ENCODE measurements around the gene TPM2.
"Not testable (repeated sequence)": the region's sequence is repeated elsewhere in the genome, so short reads cannot be mapped to it uniquely, and the experiment has no call there.

TPM2 gene

DNA sequence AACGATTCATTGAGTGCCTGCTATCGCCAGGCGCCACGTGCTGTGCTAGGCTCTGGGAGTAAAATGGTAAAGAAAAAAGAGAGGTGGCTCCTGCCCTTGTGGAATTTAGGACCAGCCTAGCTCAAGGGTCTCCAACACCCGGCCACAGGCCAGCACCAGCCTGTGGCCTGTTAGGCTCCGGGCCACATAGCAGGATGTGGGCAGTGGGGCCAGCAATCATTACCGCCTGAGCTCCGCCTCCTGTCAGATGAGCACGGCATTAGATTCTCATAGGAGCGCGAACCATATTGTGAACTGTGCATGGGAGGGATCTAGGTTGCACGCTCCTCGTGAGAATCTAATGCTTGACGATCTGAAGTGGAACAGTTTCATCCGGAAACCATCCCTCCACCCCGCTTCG is 33.4 kb downstream of the TPM2 start:
- DNase-seq (ENCODE audit: low read depth) = no peak

DNA sequence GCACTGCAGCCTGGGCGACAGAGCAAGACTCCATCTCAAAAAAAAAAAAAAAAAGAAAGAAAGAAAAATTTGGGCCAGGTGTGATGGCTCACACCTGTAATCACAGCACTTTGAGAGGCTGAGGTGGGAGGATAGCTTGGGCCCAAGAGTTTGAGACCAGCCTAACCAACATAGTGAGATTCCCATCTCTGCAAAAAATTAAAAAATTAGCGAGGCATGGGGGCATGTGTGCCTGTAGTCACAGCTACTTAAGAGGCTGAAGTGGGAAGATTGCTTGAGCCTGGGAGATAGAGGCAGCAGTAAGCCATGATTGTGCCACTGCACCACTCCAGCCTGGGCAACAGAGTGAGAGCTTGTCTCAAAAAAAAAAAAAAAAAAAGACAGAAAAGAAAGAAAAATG is 36.1 kb downstream of the TPM2 start:
- DNase-seq (ENCODE audit: low read depth) = no peak

DNA sequence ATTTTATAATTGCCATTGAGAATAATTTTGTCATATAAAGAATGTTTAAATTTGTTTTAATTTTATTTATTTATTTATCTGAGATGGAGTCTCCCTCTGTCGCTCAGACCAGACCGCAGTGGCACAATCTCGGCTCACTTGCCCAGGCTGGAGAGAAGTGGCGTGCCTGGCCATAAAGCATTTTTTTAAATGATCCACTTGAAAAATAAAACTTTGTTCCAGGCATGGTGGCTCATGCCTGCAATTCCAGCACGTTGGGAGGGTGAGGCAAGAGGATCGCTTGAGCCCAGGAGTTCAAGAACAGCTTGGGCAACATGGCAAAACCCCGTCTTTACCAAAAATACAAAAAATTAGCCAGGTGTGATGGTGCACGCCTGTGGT is 36.9 kb downstream of the TPM2 start:
- DNase-seq (ENCODE audit: low read depth) = no peak

DNA sequence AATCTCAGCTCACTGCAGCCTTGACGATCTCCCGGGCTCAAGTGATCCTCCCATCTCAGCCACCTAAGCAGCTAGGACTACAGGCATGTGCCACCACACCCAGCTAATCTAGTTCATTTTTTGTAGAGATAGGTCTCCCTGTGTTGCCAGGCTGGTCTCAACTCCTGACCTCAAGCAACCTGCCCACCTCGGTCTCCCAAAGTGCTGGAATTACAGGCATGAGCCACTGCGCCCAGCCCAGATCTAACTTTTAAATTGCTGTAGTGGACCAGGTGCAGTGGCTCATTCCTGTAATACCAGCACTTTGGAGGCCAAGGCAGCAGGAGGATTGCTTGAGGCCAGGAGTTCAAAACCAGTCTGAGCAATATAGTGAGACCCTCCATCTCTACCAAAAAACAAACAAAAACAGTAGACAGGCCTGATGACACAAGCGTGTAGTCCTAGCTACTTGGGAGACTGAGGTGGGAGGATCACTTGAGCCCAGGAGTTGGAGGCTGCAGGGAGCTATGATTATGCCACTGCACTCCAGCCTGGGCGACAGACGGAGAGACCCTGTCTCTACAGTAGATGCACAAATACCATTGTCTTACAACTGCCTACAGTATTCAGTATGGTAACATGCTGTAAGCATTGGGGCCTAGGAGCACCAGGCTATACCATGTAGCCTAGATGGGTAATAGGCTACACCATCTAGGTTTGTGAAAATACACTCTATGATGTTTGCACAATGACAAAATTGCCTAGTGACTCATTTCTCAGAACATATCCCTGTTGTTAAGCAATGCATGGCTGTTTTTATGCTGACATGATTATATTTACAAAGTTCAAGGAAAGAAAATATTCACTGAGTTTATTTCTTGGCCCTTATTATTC is 37.5 kb downstream of the TPM2 start:
- DNase-seq (ENCODE audit: low read depth) = no peak

DNA sequence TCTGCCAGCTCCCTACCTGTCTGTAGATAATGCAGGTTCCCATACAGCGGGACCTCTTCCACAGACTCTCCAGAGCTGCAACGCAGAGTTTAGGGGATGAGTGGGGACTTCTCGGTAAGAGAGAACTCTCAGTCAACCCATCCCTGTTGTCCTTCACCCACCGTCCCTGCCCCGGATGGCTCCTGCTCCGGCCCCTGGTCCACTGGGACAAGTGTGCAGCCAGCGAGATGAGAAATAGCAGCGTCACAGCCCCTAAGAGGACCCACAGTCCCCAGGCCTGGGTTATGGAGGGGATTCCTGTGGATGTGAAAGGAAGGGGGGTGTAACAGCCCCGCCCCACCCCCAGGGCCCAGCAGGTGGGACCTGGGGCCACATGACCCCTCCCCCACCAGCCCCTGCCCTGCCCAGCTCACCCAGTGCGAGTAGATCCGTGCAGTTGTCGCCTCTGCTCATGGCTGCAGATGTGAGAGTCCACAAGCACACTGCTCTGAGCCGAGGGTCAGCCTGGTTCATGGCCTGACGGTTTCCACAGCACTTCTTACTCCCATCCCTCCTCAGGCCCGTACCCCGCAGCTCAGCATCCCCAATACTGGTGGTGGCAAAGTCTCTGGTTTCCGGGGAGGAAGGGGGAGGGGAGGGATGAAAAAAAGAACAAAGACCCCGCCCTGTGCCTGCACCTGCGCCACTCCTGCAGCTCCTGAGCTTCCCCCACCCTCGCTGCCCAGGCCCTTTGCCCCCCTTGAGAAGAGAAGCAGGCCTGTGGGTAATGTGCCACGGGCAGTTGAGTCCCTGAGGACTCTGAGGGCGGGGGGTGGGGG is 39.2 kb downstream of the TPM2 start, which contains the start of gene SIT1:
SIT1 (minus strand) TSS at position 591 of the 818 bp plus-strand sequence; CDS start at position 513, 78 bp downstream.
- no peak for DNase-seq (ENCODE audit: low read depth)

DNA sequence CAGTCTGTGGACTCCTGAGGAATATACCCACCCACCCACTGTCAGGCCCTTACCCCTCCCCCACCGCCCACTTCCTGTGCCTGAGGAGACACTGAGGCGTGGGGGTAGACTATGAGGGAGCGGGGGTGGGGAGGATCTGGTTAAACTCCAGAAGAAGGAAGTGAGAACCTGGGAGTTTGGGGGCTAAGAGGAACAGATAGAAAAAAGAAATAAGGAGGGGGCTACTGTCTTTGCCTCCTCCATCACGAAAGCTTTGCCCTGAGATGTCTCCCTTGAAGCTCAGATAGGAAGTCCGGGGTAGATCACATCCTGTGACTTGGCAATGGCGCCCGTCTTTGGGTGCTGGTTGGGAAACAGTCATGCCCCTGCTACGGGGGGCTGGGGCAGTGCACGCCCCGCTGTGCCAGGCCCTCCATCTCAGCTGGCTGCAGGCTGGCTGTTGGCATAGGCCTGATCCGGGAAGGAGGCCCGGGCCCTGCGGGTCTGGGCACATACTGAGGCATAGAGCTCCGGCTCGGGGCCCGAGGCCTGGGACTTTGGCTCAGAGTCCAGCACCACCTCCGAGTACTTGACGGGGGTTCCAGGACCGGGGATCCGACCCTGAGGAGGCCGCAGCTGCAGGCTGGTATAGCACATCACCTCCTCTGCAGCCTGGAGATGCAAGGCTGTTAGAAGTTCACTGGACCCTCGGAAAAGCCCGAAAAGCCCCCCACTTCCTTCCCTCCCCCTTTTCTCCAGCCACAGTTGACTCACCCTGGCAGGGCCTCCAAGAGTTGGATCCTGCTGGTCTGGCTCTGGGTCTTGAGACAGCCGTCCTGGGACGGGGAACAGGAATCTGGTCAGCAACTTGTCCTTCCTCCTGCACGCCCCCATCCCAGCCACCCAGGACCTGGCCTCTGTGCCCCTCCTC is 40.0 kb downstream of the TPM2 start:
- DNase-seq (ENCODE audit: low read depth) = no peak

DNA sequence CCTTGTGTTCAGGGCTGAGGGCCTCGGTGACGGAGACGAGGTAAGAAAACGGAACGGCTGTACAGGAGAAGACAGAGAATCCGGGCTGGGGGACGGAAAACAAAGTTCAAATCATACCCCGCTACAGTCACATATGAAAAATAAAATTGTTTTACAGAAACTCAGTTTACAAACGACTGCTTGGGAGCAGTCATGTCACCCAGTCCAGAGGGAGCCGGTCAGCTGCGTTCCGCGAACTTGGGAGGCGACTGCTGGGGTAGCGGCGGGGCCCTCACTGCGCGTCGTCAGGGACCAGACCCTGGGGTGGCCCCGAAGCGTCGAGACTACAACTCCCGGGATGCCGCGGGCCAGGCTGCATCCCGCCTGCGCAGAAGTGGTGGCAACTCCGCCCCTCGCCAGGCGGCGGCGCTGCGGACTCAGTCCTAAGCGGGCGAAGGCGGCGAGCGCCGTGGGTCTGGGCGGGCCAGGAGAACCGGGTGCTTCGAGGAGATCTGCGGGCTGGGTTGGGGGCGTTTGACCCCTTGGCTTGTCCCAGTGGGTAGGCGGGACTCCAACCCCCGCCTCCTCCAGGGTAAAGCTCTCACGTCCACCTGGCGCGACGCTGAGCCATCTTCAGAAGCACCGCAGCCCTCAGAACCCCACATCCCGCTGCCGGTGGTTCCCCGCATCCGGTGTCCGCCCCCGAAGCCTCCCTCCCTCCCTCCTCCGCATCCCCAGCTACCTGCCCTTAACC is 43.0 kb downstream of the TPM2 start:
- peak; percentile 81 for DNase-seq (ENCODE audit: low read depth)

DNA sequence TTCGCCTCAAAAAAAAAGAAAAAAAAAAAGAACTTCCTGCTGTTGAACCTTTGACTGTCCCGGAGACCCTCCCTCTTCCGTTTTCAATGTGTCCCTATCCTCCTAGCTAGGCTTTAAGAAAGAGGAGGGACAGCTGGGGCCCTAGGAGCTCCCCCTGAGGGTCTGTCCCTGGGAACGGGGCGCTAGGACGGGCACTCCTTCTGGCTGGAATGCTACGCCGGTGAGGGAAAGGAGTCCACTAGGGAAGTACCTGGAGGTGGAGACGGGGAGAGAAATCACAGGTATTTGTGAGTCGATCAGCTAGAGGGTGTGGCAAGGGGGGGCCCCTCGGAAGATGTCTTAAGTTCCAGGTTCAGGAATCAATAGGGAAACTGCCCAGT is 43.6 kb downstream of the TPM2 start:
- no peak for DNase-seq (ENCODE audit: low read depth)

DNA sequence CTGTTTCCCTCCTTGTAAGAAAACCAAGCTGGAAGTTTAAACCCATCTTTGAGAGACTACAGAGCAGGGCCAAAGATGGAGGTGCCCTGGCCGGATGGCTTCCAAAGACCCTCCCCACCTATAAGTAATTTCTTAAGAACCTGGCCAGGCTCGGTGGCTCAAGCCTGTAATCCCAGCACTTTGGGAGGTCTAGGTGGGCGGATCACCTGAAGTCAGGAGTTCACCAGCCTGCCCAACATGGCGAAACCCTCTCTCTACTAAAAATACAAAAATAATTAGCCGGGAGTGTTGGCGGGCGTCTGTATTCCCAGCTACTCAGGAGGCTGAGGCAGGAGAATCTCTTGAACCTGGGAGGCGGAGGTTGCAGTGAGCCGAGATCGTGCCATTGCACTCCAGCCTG is 44.0 kb downstream of the TPM2 start:
- DNase-seq (ENCODE audit: low read depth) = not testable (repeated sequence)

DNA sequence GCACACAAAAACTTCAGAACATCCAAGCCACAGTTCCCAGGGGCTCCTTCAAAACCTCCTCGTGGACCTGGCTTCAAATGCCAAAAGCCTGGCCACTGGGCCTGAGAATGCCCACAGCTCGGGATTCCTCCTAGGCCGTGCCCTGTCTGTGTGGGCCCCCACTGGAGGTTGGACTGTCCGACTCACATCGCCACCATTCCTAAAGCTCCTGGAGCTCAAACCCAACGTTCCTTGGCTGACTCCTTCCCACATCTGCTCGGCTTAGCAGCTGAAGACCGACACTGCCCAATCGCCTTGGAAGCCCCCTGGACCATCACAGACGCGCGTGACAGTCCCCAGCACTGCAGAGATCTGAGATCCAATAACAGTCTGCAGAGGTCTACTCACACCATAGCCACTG is 46.7 kb downstream of the TPM2 start:
- no peak for DNase-seq (ENCODE audit: low read depth)

DNA sequence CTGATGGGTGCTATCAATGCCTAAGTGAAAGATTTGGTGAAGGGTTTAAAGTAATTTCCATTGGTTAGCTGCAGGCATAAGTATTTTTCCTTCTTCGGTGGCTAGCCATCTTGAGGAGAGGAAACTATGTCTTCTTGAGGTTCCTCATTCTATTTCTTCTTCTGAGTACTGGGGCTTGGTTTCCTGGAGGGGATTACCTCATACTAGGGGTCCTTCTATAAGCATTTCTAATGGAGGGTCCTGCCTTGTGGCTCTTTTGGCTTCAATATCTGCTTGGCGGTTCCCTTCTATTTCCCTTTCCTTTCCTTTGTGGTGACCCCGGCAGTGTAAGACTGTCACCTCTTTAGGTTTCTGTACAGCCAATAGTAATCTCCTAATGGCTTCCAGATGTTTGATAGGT is 48.2 kb downstream of the TPM2 start:
- DNase-seq (ENCODE audit: low read depth) = not testable (repeated sequence)

DNA sequence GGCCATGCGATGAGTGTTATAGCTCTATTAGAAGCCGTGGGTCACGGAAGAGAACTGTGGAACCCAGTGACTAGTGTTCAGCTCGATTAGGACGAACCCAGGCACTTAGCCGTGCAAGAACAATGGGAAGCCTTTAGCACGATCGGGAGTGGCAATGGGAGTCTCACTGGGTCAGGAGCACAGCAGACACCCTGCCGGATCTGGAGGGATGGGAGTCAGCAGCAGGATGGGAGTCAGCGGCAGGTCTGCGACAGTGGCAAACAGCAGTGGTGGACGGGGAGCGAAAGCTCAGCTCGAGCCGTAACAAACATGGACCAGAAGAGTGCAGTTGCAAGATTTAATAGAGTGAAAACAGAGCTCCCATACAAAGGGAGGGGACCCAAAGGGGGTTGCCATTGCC is 49.3 kb downstream of the TPM2 start:
- not testable (repeated sequence) for DNase-seq (ENCODE audit: low read depth)

DNA sequence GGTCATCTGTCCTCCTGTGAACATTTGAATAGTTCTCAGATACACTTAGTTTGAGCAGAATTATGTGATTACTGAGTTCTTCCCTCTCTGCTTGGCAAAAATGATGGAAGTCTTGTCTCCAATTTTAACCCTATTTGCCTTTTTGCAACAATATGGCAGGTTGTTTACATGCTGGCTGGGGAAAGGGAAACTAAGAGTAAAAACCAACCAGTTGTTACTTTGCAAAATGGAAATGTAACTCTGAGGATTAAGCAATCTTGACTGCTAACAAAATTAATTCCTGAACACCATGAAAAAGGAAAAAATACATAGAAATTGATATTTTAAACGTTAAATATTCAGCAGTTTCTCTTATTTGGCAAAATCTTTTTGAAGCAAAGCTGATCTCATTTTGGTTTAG is 50.1 kb downstream of the TPM2 start:
- DNase-seq (ENCODE audit: low read depth) = no peak

DNA sequence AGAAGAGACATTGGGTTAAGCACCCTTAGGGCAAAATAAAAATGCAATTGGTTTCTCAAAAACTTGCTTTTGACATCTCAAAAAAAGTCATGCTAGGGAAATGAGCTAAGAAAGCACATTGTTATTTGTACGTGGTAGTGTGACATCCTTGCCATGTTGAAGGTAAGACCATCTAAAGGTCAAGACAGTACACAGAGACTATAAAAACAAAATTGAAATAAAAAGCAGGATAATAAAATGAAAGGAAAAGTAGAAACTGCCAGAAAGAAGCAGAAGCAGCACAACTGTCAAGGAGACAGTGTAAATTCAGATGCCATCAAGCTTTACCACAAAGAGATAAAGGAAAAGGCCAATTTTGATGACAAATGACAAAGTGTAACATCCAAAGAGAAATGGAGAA is 50.5 kb downstream of the TPM2 start:
- DNase-seq (ENCODE audit: low read depth) = not testable (repeated sequence)

DNA sequence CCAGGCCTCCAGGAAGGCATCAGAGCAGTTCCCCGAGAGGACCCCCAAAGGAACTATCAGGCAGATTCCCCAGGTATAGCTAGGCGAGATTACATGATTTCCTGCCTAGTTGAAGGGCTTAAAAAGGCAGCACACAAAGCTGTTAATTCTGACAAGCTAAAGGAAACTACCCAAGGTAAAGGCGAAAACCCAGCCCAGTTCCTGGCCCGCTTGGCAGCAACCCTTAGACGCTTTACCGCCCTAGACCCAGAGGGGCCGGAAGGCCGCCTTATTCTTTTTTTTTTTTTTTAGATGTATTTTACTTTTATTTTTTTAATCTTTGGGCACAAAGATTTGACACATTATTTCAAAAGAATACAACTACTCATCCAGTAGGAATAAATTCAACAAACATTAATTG is 51.0 kb downstream of the TPM2 start:
- DNase-seq (ENCODE audit: low read depth) = not testable (repeated sequence)

DNA sequence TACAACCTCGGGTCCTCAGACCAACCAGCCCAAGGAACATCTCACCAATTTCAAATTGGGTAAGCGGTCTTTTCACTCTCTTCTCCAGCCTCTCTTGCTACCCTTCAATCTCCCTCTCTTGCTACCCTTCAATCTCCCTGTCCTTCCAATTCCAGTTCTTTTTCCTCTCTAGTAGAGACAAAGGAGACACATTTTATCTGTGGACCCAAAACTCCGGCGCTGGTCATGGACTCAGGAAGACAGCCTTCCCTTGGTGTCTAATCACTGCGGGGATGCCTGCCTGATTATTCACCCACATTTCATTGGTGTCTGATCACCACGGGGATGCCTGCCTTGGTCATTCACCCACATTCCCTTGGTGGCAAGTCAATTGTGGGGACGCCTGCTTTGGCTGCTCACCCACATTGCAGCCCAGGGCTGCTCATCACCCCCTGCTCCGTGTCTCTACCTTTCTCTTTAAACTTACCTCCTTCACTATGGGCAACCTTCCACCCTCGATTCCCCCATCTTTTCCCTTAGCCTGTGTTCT is 52.2 kb downstream of the TPM2 start:
- not testable (repeated sequence) for DNase-seq (ENCODE audit: low read depth)

DNA sequence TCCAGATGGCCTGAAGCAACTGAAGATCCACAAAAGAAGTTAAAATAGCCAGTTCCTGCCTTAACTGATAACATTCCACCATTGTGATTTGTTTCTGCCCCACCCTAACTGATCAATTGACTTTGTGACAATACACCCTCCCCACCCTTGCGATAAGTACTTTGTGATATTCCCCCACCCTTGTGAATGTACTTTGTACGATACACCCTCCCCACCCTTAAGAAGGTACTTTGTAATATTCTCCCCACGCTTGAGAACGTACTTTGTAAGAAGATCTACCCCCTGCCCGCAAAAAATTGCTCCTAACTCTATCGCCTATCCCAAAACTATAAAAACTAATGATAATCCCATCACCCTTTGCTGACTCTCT is 52.9 kb downstream of the TPM2 start:
- not testable (repeated sequence) for DNase-seq (ENCODE audit: low read depth)

DNA sequence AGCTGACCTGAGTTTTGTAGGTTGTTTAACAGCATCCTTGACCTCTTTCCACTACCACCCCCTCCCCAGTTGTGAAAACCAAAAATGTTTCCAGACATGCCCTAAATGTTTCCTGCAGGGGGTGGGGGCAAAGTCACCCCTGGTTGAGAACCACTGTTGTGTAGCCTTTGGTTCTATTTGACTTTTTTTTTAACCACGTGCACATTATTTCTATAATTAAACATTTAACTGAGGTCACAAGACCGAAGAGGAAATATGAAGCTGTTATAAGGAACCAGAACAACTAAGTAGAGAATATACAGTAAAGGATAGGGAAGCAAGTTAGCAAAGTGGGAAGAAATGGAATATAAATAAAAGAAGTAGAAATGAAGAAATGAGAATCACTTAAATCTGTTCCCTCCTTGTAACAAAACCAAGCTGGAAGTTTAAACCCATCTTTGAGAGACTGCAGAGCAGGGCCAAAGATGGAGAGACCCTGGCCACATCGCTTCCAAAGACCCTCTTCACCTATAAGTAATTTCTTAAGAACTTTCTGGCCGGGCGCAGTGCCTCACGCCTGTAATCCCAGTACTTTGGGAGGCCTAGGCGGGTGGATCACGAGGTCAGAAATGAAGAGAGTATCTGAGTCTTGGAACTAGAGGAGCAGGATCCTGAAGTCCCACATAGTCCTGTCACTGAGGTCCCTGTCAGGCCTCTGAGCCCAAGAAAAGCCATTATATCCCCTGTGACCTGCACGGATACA is 53.4 kb downstream of the TPM2 start:
- DNase-seq (ENCODE audit: low read depth) = no peak

DNA sequence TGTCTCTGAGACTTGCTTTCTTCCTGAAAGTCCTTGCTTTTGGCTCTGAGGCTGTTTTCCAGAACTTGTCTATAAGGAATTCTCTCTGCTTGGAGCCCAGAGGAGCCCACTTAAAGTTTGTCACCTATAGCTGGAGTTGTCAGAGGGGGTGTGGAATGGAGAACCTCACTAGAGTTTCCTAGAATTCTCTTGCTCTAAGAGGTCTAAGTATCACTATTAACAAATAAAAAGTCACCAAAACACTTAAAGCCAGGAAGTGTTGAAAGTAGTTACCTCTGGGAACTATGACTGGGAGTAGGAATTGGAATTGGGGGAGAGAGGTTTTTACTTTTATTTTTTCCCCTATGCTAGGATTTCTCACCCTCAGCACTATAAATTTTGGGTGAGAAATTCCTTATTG is 54.0 kb downstream of the TPM2 start:
- no peak for DNase-seq (ENCODE audit: low read depth)
